GM18511 (cell line): ENCODE data around the gene TACR1.

Source experiments
- ATAC-seq: cut with Tn5 transposase; IDR thresholded peaks from one replicate; pipeline ENCODE4 v1.9.1; 2021; ENCODE audit warnings: mild to moderate bottlenecking, moderate library complexity; ENCODE audit not compliant: unreplicated experiment

TACR1 gene

GRCh38 chr2:75025216-75025615 is 174.1 kb downstream of the TACR1 start:
- ATAC-seq, result no peak

GRCh38 chr2:75023666-75024455 is 175.5 kb downstream of the TACR1 start:
- ATAC-seq, result no peak

- no peak for ATAC-seq
These were observed 176.8 kb downstream of the TACR1 start for GRCh38 chr2:75022516-75022915.

GRCh38 chr2:75021672-75022071 is 177.6 kb downstream of the TACR1 start:
- ATAC-seq, result no peak

GRCh38 chr2:75020476-75020875 is 178.8 kb downstream of the TACR1 start:
- ATAC-seq, result no peak

- ATAC-seq, result no peak
These were observed 179.5 kb downstream of the TACR1 start for GRCh38 chr2:75019790-75020189.

GRCh38 chr2:75018162-75018561 is 181.2 kb downstream of the TACR1 start:
- no peak for ATAC-seq

- no peak for ATAC-seq
These were observed 187.2 kb downstream of the TACR1 start for GRCh38 chr2:75012080-75012479.

- no peak for ATAC-seq
These were observed 188.7 kb downstream of the TACR1 start for GRCh38 chr2:75010571-75010970.

GRCh38 chr2:75007819-75008218 is 191.5 kb downstream of the TACR1 start:
- ATAC-seq, result no peak

GRCh38 chr2:75007061-75007460 is 192.3 kb downstream of the TACR1 start:
- ATAC-seq, result no peak

- no peak for ATAC-seq
These were observed 193.3 kb downstream of the TACR1 start for GRCh38 chr2:75006041-75006440.

- no peak for ATAC-seq
These were observed 195.5 kb downstream of the TACR1 start for GRCh38 chr2:75003773-75004172.

GRCh38 chr2:75003276-75003675 is 196.0 kb downstream of the TACR1 start:
- ATAC-seq, result no peak

- no peak for ATAC-seq
These were observed 197.3 kb downstream of the TACR1 start for GRCh38 chr2:75002007-75002406.

GRCh38 chr2:74999468-74999867 is 199.9 kb downstream of the TACR1 start:
- ATAC-seq, result no peak
